ENCODE measurements around the gene TCAF1. TPM values are rescaled to one million over a fixed set of nuclear protein-coding genes. Genes with fewer than 3 reads are reported as not detected.

Gene TCAF1
- total RNA-seq, 2 experiments from 2014 or later: 14.6 to 15.5 TPM

DNA sequence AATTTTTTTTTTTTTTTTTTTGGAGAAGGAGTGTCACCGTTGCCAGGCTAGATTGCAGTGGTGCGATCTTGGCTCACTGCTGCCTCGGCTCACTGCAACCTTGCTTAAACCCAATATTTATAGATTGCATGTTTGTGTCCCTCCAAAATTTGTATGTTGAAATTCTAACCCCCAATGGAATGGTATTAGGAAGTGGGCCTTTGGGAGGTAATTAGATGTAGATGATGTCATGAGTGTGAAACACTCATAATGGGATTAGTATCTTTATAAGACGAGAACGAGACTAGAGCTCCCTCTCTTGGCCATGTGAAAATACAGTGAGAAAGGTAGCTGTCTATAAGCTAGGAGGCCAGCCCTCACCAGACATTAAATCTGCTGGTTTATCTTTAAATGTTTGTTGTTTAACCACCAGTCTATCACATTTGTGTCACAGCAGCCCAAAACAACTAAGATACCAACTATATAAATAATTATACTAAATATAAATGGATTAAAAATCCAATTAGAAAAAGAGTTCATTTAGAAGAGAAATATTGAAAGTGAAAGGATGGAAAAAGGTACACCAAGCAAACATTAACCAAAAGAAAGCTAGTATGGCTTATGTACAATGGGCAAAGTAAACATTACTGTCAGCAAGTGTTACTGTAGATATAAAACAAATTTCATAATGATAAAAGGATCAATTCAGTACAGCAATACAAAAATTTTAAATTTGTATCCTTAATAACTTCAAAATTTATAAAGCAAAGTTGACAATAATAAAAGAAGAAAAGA lies 9.3 kb downstream of the TCAF1 start:
- Mint-ChIP-seq H3K36me3 (ENCODE audit: low read depth) (peaks cover 12% of the 10 kb centered on the region), H3K4me1 (peaks cover 8% of the 10 kb centered on the region), H3K4me3 (no peak overlapping the region), H3K27me3 (no peaks in the 10 kb centered on the region), H3K9me3 (peaks cover 12% of the 10 kb centered on the region), H3K27ac (no peak overlapping the region)
- POLR2A ChIA-PET: no interaction called here
- CTCF ChIA-PET: interaction anchor here (0.9 to 1.8 kb wide), 3 partner anchors 9 to 13 kb away, joined by 3 to 10 read pairs (median 4); partner anchors contain the start of gene TCAF1
- DNase-seq: peak; percentile 39

DNA sequence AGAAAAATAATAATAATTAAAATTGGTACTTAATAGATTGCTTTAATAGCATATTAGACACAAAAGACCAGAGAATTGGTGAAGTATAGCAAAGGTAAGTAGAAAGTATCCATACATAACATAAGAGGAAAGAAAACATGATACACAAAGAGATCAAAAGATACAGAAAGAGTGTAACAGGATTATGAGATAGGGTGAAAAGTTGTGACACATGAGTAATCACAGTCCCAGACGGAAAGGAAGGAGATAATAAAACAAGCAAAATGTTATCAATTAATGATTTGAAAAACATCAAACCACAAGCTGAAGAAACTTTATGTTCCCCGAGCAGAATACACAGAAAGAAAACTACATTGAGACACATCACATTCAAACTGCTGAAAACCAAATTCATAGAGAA lies 10.5 kb downstream of the TCAF1 start:
- DNase-seq: no peak
- Mint-ChIP-seq H3K27me3 (peaks cover 3% of the 10 kb centered on the region), H3K27ac (no peak overlapping the region), H3K4me1 (peaks cover 10% of the 10 kb centered on the region), H3K36me3 (ENCODE audit: low read depth) (peaks cover 12% of the 10 kb centered on the region), H3K9me3 (peaks cover 12% of the 10 kb centered on the region), H3K4me3 (no peak overlapping the region)
- ChIA-PET POLR2A (no interaction called here), CTCF (interaction anchor here (1.3 to 1.8 kb wide), 2 partner anchors 10 to 14 kb away, joined by 3 to 10 read pairs; partner anchors contain the start of gene TCAF1)

DNA sequence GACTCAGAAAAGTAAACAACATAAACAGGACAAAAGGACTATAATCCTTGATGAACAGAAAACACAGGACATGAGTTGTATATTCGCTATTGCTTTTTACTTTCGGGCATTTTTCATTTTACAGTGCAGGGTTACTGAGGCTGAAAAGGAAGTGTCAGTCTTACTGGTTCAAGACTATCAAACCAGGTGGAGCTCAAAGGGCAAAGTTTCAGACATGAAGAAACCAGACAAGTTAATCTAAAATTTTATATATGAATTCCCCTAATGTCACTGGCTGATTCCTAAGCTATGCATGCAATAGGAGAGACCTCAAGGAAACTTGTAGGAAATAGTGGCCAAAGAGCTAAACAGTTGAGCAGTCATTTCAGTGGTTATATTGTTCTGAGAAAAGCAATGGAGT lies 11.4 kb downstream of the TCAF1 start:
- no peak for DNase-seq
- Mint-ChIP-seq H3K27ac (no peak overlapping the region), H3K4me3 (no peak overlapping the region), H3K9me3 (peaks cover 12% of the 10 kb centered on the region), H3K4me1 (peaks cover 12% of the 10 kb centered on the region), H3K36me3 (ENCODE audit: low read depth) (peaks cover 12% of the 10 kb centered on the region), H3K27me3 (peaks cover 3% of the 10 kb centered on the region)
- ChIA-PET POLR2A (no interaction called here), CTCF (interaction anchor here (1.4 kb wide), 1 partner anchor 11 kb away, joined by 5 read pairs; the partner anchor contains the start of gene TCAF1)

DNA sequence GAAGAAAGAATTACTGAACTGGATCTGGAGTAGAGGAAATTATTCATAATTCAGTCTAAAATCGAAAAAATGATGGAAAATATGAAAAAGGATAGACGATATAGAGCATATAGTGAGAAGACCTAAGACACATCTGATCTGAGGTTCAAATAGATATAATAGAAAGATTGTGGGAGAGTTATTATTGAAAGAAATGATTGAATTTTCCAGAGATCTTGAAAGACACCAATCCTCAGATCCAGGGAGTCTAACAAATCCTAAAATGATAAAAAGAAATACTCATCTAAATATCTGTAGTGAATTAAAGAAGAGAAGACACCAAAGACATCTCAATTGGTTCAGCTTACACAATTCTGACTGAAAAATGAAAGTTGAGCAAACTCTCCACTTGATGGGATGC lies 12.9 kb downstream of the TCAF1 start:
- Mint-ChIP-seq H3K4me1 (peaks cover 12% of the 10 kb centered on the region), H3K27me3 (peaks cover 13% of the 10 kb centered on the region), H3K36me3 (ENCODE audit: low read depth) (peaks cover 11% of the 10 kb centered on the region), H3K4me3 (no peak overlapping the region), H3K27ac (no peak overlapping the region), H3K9me3 (peaks cover 12% of the 10 kb centered on the region)
- POLR2A ChIA-PET: no interaction called here
- DNase-seq: no peak
- CTCF ChIA-PET: no interaction called here

DNA sequence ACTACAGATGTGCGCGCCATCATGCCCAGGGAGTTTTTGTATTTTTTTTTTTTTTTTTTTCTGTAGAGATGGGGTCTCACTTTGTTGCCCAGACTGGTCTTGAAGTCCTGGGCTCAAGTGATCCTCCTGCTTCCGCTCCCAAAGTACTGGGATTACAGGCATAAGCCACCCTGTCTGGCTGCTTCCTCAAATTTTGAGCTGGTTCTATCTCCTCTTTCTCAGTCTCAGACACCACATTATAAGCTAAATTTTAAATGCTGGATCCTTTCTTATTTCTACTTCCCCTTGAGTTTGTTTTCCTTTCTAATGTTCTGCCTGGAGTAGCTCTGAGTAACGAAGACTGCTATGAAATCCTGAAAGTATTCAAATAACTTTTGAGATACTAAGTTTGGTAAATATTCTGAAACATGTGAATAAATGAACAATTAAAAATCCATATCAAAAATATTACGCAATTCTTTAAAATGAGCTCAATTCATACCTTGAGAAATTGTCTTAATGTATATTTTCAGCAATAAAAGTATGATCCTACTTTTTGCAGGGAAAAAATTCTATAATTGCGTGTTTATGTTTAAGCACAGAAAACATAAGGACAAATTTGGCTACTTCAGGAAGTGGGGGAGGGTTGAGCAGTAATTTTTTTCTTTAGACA lies 15.0 kb downstream of the TCAF1 start:
- ChIA-PET POLR2A (no interaction called here), CTCF (interaction anchor here (0.6 to 1.2 kb wide), 3 partner anchors 13 to 577 kb away, joined by 3 to 4 read pairs (median 3); no protein-coding TSS in a partner anchor)
- Mint-ChIP-seq H3K9me3 (peaks cover 6% of the 10 kb centered on the region), H3K4me3 (no peak overlapping the region), H3K4me1 (peaks cover 16% of the 10 kb centered on the region), H3K27me3 (peaks cover 25% of the 10 kb centered on the region), H3K36me3 (ENCODE audit: low read depth) (peaks cover 11% of the 10 kb centered on the region), H3K27ac (no peak overlapping the region)
- DNase-seq: no peak

DNA sequence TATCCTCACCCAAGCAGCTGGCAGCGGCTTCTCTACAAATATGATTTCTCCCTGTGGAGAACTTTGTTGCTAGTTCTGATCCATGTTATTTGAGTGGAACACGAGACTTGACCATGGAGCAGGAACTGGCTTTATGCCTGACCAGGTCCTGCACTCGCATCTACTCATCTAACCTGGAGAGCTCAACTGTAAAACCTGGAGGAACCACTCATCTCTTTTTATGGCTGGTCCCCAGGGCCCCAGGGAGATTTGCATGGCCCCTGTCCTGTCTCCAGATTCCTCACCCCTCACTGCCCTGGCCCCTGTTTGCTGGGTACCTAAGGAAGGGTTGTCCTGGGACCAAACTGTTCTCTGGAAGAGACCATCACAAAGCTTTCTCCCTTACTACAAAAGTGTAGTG lies 16.0 kb downstream of the TCAF1 start:
- Mint-ChIP-seq H3K36me3 (ENCODE audit: low read depth) (peaks cover 8% of the 10 kb centered on the region), H3K4me1 (peaks cover 16% of the 10 kb centered on the region), H3K27ac (no peak overlapping the region), H3K9me3 (peaks cover 6% of the 10 kb centered on the region), H3K27me3 (peaks cover 32% of the 10 kb centered on the region), H3K4me3 (no peak overlapping the region)
- DNase-seq: no peak
- ChIA-PET CTCF (interaction anchor here (0.6 kb wide), 2 partner anchors 14 to 576 kb away, joined by 3 to 4 read pairs; no protein-coding TSS in a partner anchor), POLR2A (no interaction called here)

DNA sequence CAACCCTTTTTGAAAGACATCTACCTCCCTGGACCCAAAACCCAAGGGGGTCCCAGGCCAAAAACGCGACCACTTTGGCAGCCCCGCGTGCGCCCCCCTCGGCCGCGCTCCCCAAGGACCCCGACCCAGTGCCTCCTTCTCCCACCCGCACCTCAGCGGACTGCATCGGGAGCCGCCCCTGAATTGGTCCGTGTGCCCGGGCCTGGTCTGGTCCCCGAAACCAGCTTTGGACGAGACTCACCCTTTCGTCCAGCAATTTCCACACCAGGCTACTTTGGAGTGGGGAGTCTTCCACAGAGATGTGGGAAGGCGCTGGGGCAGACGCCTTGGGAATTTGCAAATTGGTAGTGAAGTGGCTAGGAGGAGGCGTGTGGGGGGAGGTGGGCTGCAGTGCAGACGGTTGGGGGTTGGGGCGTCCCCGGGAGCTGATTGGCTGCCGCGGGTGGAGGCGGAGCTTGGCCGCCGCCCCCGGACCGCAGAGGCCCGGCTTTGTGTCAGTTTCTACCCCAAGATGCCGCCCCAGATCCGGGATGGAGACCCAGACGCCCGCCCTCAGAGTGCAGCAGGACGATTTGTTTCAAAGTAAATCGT lies 16.9 kb downstream of the TCAF1 start:
- DNase-seq: no peak
- ChIA-PET CTCF (no interaction called here), POLR2A (no interaction called here)
- Mint-ChIP-seq H3K27ac (no peak overlapping the region), H3K4me3 (peak overlapping the region; percentile 32), H3K27me3 (peaks cover 37% of the 10 kb centered on the region), H3K36me3 (ENCODE audit: low read depth) (peaks cover 8% of the 10 kb centered on the region), H3K9me3 (peaks cover 6% of the 10 kb centered on the region), H3K4me1 (peaks cover 16% of the 10 kb centered on the region)

DNA sequence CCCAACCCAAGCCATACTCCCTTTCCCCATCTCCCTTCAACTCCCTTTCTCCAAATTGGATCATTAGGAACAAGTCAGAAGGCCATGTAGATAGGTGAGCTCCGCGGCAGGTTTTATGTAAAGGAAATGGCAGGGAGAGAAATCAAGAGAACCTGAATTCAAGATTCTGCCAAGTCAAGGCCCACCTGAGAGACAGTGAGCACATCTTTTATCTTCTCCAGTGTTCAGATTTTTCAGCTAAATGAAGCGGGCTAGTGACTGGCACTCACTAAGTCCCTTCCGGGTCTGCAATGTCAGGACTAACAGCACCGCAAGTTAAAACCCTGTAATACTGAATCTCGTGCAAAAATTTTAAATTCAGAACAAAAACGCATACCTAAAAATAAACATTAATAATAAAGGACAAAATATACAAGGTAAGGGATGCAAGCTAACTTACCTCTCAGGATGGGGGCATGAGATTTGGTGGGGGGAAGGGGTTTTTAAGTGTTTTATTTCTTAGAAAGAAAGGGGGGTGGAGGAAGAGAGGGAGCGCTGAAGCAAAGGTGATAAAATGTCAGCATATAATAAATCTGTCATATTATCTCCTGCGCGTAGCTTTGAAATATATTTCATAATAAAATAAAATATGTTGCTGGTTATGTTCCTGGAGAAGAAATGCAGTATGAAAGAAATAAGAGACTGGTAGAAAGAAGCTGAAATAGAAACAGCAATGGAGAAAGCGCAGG lies 17.6 kb downstream of the TCAF1 start:
- Mint-ChIP-seq H3K27me3 (peaks cover 37% of the 10 kb centered on the region), H3K27ac (no peak overlapping the region), H3K36me3 (ENCODE audit: low read depth) (peaks cover 6% of the 10 kb centered on the region), H3K4me3 (no peak overlapping the region), H3K9me3 (peaks cover 6% of the 10 kb centered on the region), H3K4me1 (peaks cover 16% of the 10 kb centered on the region)
- POLR2A ChIA-PET: no interaction called here
- CTCF ChIA-PET: interaction anchor here (0.6 kb wide), 1 partner anchor 1073 kb away, joined by 3 read pairs; no protein-coding TSS in a partner anchor
- no peak for DNase-seq

DNA sequence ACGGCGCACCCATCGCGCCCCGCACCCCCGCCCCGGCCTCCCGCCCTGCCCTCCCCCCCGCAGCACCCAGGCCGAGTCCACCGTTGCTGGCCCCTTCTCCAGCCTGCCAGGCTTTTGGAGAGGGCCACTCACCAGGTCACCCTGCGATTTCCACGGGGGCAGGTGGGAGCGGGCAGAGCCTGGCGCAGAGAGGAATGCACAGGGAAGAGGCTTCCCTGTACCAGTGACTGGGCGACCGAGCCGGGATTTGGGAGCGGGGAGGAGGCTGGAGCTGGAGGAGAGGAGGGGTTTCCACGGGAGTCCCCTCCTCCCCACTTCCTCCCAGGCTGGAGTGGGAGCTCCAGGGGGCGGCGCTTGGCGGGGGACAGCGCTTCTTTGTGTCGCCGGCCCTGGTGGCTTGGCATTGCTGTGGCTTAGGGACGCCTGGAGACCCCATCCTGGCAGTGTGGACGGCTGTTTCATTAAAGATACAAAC lies 19.3 kb downstream of the TCAF1 start:
- POLR2A ChIA-PET: no interaction called here
- no peak overlapping the region for H3K27ac Mint-ChIP-seq
- H3K27me3 Mint-ChIP-seq: peaks cover 37% of the 10 kb centered on the region
- H3K4me1 Mint-ChIP-seq: peaks cover 16% of the 10 kb centered on the region
- H3K36me3 Mint-ChIP-seq (ENCODE audit: low read depth): no peaks in the 10 kb centered on the region
- CTCF ChIA-PET: no interaction called here
- no peaks in the 10 kb centered on the region for H3K9me3 Mint-ChIP-seq
- DNase-seq: no peak
- H3K4me3 Mint-ChIP-seq: no peak overlapping the region

DNA sequence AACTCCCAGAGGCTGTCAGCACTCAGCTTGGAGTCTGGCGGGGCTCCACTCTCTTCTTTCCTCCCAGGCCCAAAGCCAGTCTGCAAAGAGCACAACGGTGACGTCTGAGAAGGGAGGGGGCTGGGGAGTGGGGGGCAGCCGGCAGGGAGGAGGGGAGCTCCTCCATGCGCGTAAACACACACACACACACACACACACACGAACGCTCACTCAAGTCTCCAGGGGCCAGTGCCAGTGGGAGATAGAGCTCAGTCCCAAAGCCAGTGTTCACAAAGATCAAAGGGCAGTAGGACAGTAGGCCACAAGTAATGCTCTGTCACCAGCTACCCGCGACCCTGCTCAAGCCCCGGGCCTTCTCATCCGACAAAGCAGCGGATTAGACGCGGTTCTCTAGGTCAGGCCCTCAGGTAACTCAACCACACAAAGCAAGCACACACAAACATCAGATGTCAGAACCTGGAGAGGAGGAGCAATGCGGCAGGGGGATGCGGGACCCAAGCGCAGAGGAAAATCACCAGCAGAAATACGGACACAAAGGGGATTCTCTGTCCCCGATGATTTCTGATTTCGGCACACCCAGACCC lies 19.9 kb downstream of the TCAF1 start:
- ChIA-PET CTCF (interaction anchor here (0.7 kb wide), 1 partner anchor 11 kb away, joined by 4 read pairs; no protein-coding TSS in a partner anchor), POLR2A (interaction anchor here (0.5 kb wide), 1 partner anchor 41 kb away, joined by 3 read pairs; no protein-coding TSS in a partner anchor)
- H3K4me1 Mint-ChIP-seq: peaks cover 16% of the 10 kb centered on the region
- no peaks in the 10 kb centered on the region for H3K9me3 Mint-ChIP-seq
- no peak overlapping the region for H3K4me3 Mint-ChIP-seq
- no peak overlapping the region for H3K27ac Mint-ChIP-seq
- H3K27me3 Mint-ChIP-seq: peaks cover 37% of the 10 kb centered on the region
- DNase-seq: no peak
- H3K36me3 Mint-ChIP-seq (ENCODE audit: low read depth): no peaks in the 10 kb centered on the region

DNA sequence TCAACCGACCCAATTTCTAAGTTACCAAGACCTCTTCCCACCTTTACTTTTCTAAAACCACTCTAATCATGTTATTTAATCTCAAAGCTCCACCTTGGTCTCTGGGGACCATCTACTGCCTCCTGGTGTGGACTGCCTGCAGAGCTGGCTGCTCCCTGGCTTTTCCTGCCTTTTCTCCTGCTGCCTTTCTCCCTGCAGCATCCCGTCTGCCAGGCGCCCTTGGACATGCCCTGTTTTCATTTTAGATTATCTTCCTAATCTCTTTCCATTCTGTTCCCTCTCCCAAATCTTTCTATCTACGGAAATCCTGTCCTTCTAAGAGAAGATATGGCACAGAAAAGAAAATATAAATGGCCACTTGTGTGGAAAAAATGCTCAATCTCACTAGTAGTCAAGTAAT lies 23.1 kb downstream of the TCAF1 start:
- ChIA-PET CTCF (no interaction called here), POLR2A (no interaction called here)
- Mint-ChIP-seq H3K9me3 (no peaks in the 10 kb centered on the region), H3K27me3 (peaks cover 22% of the 10 kb centered on the region), H3K27ac (no peak overlapping the region), H3K36me3 (ENCODE audit: low read depth) (no peaks in the 10 kb centered on the region), H3K4me3 (no peak overlapping the region), H3K4me1 (peaks cover 10% of the 10 kb centered on the region)
- DNase-seq: no peak

DNA sequence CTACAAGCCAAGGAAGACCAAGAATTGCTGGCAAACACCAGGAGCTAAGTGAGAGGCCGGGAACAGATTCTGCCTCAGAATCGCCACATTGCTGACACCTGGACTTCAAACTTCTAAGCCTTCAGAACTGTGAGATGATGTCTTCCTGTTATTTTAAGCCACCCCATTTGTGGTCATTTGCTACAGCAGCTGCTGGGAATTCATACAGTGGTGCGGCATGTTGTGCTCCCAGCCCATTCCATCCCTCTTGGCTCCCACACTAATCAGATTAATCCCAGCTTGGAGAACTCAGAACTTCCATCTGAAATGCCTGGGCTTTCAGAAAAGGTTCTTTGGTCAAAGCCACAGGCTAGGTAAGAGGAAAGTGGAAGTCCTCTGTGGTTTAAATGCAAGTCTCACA lies 24.9 kb downstream of the TCAF1 start:
- POLR2A ChIA-PET: no interaction called here
- H3K36me3 Mint-ChIP-seq (ENCODE audit: low read depth): no peaks in the 10 kb centered on the region
- CTCF ChIA-PET: no interaction called here
- no peak overlapping the region for H3K27ac Mint-ChIP-seq
- DNase-seq: no peak
- no peaks in the 10 kb centered on the region for H3K9me3 Mint-ChIP-seq
- no peak overlapping the region for H3K4me3 Mint-ChIP-seq
- H3K4me1 Mint-ChIP-seq: peaks cover under 1% of the 10 kb centered on the region
- H3K27me3 Mint-ChIP-seq: peaks cover 13% of the 10 kb centered on the region
